ENCODE data around the gene C2CD2. TPM values are rescaled to one million over a fixed set of nuclear protein-coding genes. Genes with fewer than 3 reads are reported as not detected.

Gene C2CD2
- polyA plus RNA-seq, 1 donor (not counting 4 experiments of a cell fraction or from before 2014, with no cell fraction given), result 39.9 TPM

GRCh38 chr21:41923186-41923585, 30.6 kb downstream of the C2CD2 start:
- Histone ChIP-seq H3K9me3 (ENCODE audit: control insufficient read depth, low read depth, low read length) (no peaks in the 10 kb centered on the region), H4K20me1 (ENCODE audit: control insufficient read depth, extremely low read depth, insufficient read depth, low read length) (no peaks in the 10 kb centered on the region), H3K27ac (ENCODE audit: control insufficient read depth, insufficient read depth, low read length) (no peak overlapping the region), H3K4me3 (ENCODE audit: control insufficient read depth in 2 of 3, extremely low read depth in 1 of 3, insufficient read depth in 2 of 3, low read depth in 1 of 3, low read length in 3 of 3) (no peak overlapping the region), H3K27me3 (ENCODE audit: control insufficient read depth, extremely low read depth, insufficient read depth, low read length) (no peaks in the 10 kb centered on the region), H3K4me2 (ENCODE audit: control insufficient read depth, extremely low read depth, insufficient read depth, low read depth, low read length) (no peak overlapping the region), H2AFZ (ENCODE audit: control insufficient read depth, low read length) (no peak overlapping the region), H3K36me3 (ENCODE audit: control insufficient read depth in 2 of 2, extremely low read depth in 1 of 2, insufficient read depth in 2 of 2, low read length in 2 of 2) (peaks cover 5 to 9% of the 10 kb centered on the region in 2 experiments), H3K9ac (ENCODE audit: control insufficient read depth, extremely low read depth, insufficient read depth, low read length) (no peak overlapping the region), H3K79me2 (ENCODE audit: control insufficient read depth, insufficient read depth, low read length) (peaks cover 41% of the 10 kb centered on the region), H3K4me1 (ENCODE audit: control insufficient read depth, extremely low read depth, insufficient read depth, low read length) (peaks cover 11% of the 10 kb centered on the region), H3K9me1 (ENCODE audit: control insufficient read depth, extremely low read depth, insufficient read depth, low read length) (no peaks in the 10 kb centered on the region)
- TF ChIP-seq EZH2 (IDR thresholded peaks at IDR 0.05; ENCODE audit: low read length) (no peak), CTCF (optimal IDR thresholded peaks at IDR 0.05 in 1 of 3, IDR thresholded peaks at IDR 0.05 in 1 of 3, conservative IDR thresholded peaks at IDR 0.05 in 1 of 3; ENCODE audit: extremely low read depth in 1 of 3, insufficient read depth in 2 of 3, low read length in 3 of 3) (no peak)
- DNase-seq (ENCODE audit: low read depth, low spot score), result no peak
- FAIRE-seq, result no peak
- dilution Hi-C loops (cut with MboI; ENCODE audit: extremely low pct_ligation_motif_present, low sequenced_read_pairs), result no loop called here

- H4K20me1 ChIP-seq (ENCODE audit: control insufficient read depth, extremely low read depth, insufficient read depth, low read length), result no peaks in the 10 kb centered on the region
- H3K4me3 ChIP-seq (ENCODE audit: control insufficient read depth in 2 of 3, extremely low read depth in 1 of 3, insufficient read depth in 2 of 3, low read depth in 1 of 3, low read length in 3 of 3), result no peak overlapping the region
- TF ChIP-seq EZH2 (IDR thresholded peaks at IDR 0.05; ENCODE audit: low read length), result no peak
- no peak for TF ChIP-seq CTCF (optimal IDR thresholded peaks at IDR 0.05 in 1 of 3, IDR thresholded peaks at IDR 0.05 in 1 of 3, conservative IDR thresholded peaks at IDR 0.05 in 1 of 3; ENCODE audit: extremely low read depth in 1 of 3, insufficient read depth in 2 of 3, low read length in 3 of 3)
- no peak overlapping the region for H3K4me2 ChIP-seq (ENCODE audit: control insufficient read depth, extremely low read depth, insufficient read depth, low read depth, low read length)
- DNase-seq (ENCODE audit: low read depth, low spot score) (no peak), FAIRE-seq (no peak)
- peaks cover 2% of the 10 kb centered on the region for H3K4me1 ChIP-seq (ENCODE audit: control insufficient read depth, extremely low read depth, insufficient read depth, low read length)
- H3K9me3 ChIP-seq (ENCODE audit: control insufficient read depth, low read depth, low read length), result no peaks in the 10 kb centered on the region
- no peaks in the 10 kb centered on the region for H3K27me3 ChIP-seq (ENCODE audit: control insufficient read depth, extremely low read depth, insufficient read depth, low read length)
- dilution Hi-C loops (cut with MboI; ENCODE audit: extremely low pct_ligation_motif_present, low sequenced_read_pairs), result no loop called here
- H3K9me1 ChIP-seq (ENCODE audit: control insufficient read depth, extremely low read depth, insufficient read depth, low read length), result no peaks in the 10 kb centered on the region
- peaks cover 28% of the 10 kb centered on the region for H3K79me2 ChIP-seq (ENCODE audit: control insufficient read depth, insufficient read depth, low read length)
- no peak overlapping the region for H3K9ac ChIP-seq (ENCODE audit: control insufficient read depth, extremely low read depth, insufficient read depth, low read length)
- peaks cover 15 to 16% of the 10 kb centered on the region in 2 experiments for H3K36me3 ChIP-seq (ENCODE audit: control insufficient read depth in 2 of 2, extremely low read depth in 1 of 2, insufficient read depth in 2 of 2, low read length in 2 of 2)
- no peak overlapping the region for H2AFZ ChIP-seq (ENCODE audit: control insufficient read depth, low read length)
- no peak overlapping the region for H3K27ac ChIP-seq (ENCODE audit: control insufficient read depth, insufficient read depth, low read length)
Measured at GRCh38 chr21:41921021-41921420, 32.8 kb downstream of the C2CD2 start.
